GM18873 (cell line): ENCODE results near the gene CDH23.

Experiments used
- ATAC-seq: cut with Tn5 transposase; IDR thresholded peaks from one replicate; pipeline ENCODE4 v1.9.1; 2021; ENCODE audit warnings: mild to moderate bottlenecking, moderate library complexity, moderate number of reproducible peaks; ENCODE audit not compliant: unreplicated experiment, low FRiP score

Gene CDH23

GRCh38 chr10:71460615-71461014 is 63.9 kb downstream of the CDH23 start:
- ATAC-seq, result no peak

GRCh38 chr10:71461457-71461856 is 64.7 kb downstream of the CDH23 start:
- no peak for ATAC-seq

- ATAC-seq, result no peak
Observed at GRCh38 chr10:71462062-71462935, 65.6 kb downstream of the CDH23 start.

- ATAC-seq, result no peak
Observed at GRCh38 chr10:71463111-71463510, 66.4 kb downstream of the CDH23 start.

- ATAC-seq, result no peak
Observed at GRCh38 chr10:71465551-71466252, 69.0 kb downstream of the CDH23 start.

- ATAC-seq, result no peak
Observed at GRCh38 chr10:71466330-71466729, 69.6 kb downstream of the CDH23 start.

- ATAC-seq, result no peak
Observed at GRCh38 chr10:71467161-71467560, 70.4 kb downstream of the CDH23 start.

- no peak for ATAC-seq
Observed at GRCh38 chr10:71467569-71468362, 71.0 kb downstream of the CDH23 start.

GRCh38 chr10:71468363-71469094 is 71.8 kb downstream of the CDH23 start:
- no peak for ATAC-seq

GRCh38 chr10:71471006-71471405 is 74.3 kb downstream of the CDH23 start:
- ATAC-seq, result no peak

GRCh38 chr10:71471957-71472365 is 75.2 kb downstream of the CDH23 start:
- ATAC-seq, result no peak

- no peak for ATAC-seq
Observed at GRCh38 chr10:71472466-71472865, 75.7 kb downstream of the CDH23 start.

GRCh38 chr10:71472912-71473311 is 76.2 kb downstream of the CDH23 start:
- no peak for ATAC-seq

GRCh38 chr10:71473671-71474599 is 77.2 kb downstream of the CDH23 start:
- no peak for ATAC-seq

GRCh38 chr10:71474702-71475242 is 78.1 kb downstream of the CDH23 start:
- no peak for ATAC-seq

- ATAC-seq, result no peak
Observed at GRCh38 chr10:71475243-71475871, 78.6 kb downstream of the CDH23 start.

- no peak for ATAC-seq
Observed at GRCh38 chr10:71476228-71477011, 79.7 kb downstream of the CDH23 start.

GRCh38 chr10:71478173-71478572 is 81.5 kb downstream of the CDH23 start:
- ATAC-seq, result no peak
